ENCODE results near the gene PFKL.

The PFKL gene

DNA sequence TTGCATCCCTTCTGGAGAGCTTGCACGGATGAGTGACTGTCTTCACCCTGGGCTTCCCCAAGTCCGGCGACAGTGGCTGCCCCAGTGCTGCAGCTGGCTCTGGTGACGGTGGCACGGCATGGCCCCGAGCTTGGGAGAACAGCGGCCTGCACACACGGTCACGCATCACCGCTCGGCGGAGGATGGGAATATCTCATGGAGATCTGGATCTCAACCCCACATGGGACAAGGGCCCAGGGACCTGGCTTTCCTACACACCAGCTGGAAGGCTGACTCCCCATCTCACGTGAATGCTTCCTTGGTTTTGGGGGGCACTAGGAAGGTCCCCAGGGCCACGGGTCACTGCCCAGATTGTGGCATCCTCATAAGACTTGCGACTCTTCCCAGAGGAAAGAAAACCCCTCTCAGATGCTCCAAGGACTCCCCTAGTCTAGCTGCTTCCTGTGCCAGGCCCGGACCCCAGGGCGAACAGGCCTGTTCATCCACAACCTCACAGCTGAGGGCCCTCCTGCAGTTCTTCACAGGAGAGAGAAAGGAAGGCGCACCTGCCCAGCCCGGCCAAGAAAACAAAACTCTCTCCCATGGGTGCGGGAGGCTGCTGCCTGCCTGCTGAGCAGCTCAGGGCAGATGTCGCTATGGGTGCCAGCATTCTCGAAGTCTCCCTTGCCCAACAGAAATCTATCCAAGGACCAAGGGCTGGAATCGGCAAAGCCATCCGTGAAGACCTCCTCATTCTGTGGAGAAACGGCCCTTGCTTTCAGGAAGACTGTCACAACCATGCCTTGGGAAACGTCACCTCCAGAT is 29.4 kb downstream of the PFKL start:
- TF ChIP-seq ZBTB7A (IDR thresholded peaks at IDR 0.05; ENCODE audit: low read depth), result no peak
- TF ChIP-seq, protein P1, sequence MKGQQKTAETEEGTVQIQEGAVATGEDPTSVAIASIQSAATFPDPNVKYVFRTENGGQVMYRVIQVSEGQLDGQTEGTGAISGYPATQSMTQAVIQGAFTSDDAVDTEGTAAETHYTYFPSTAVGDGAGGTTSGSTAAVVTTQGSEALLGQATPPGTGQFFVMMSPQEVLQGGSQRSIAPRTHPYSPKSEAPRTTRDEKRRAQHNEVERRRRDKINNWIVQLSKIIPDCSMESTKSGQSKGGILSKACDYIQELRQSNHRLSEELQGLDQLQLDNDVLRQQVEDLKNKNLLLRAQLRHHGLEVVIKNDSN (IDR thresholded peaks at IDR 0.05), result no peak
- no peak for TF ChIP-seq RAD21 (IDR thresholded peaks at IDR 0.05; ENCODE audit: low read depth)
- no peak for TF ChIP-seq TCF12 (IDR thresholded peaks at IDR 0.05; ENCODE audit: low read depth)

DNA sequence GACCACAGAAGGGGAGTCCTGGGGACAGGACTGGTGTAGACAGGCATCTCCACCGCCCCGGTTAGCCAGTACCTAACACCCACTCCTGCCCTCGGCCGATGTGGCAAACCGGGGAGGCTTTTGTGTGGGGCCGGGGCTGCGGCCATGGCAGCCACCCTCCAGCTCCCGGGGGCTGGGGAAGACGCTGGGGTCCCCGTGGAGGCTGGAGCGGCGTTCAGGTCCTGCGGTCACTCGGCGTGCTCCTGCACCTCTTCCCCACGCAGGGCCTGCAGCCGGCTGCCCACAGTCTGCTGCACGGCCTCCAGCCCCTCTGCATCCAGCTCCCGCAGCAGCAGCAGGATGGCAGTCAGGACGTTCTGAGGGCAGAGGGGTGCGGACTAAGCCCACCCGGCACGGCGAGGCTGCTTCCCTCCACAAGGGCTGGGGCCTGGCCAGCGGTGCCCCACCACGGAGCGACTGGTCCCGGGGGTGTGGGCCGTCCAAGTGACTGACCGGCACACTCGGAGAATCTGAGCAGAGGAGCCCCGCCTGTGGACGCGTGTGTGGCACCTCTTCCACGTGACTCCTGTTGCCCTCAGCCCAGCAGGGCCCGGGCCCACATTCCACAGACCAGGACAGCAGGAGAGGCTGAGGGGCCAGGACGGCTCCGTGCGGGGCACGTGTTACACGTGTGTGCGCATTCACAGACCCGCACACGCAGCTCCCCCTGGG is 30.3 kb downstream of the PFKL start:
- no peak for TF ChIP-seq NFIC (IDR thresholded peaks at IDR 0.05)
- no peak for TF ChIP-seq EGR1 (IDR thresholded peaks at IDR 0.05)
- no peak for TF ChIP-seq ZBTB7A (IDR thresholded peaks at IDR 0.05; ENCODE audit: low read depth)
- TF ChIP-seq RAD21 (IDR thresholded peaks at IDR 0.05; ENCODE audit: low read depth), result no peak
- no peak for TF ChIP-seq CREB1 (IDR thresholded peaks at IDR 0.05; ENCODE audit: low read depth)
- TF ChIP-seq, protein P1 (IDR thresholded peaks at IDR 0.05), result no peak
- no peak for TF ChIP-seq YY1 (IDR thresholded peaks at IDR 0.05; ENCODE audit: low read depth)
- no peak for TF ChIP-seq MAX (IDR thresholded peaks at IDR 0.05)
- no peak for TF ChIP-seq TCF12 (IDR thresholded peaks at IDR 0.05; ENCODE audit: low read depth)
- TF ChIP-seq TEAD4 (IDR thresholded peaks at IDR 0.05), result no peak; the same call in 1 of the 2 replicates
- no peak for TF ChIP-seq EP300 (IDR thresholded peaks at IDR 0.05; ENCODE audit: borderline replicate concordance)
- TF ChIP-seq, protein P2, sequence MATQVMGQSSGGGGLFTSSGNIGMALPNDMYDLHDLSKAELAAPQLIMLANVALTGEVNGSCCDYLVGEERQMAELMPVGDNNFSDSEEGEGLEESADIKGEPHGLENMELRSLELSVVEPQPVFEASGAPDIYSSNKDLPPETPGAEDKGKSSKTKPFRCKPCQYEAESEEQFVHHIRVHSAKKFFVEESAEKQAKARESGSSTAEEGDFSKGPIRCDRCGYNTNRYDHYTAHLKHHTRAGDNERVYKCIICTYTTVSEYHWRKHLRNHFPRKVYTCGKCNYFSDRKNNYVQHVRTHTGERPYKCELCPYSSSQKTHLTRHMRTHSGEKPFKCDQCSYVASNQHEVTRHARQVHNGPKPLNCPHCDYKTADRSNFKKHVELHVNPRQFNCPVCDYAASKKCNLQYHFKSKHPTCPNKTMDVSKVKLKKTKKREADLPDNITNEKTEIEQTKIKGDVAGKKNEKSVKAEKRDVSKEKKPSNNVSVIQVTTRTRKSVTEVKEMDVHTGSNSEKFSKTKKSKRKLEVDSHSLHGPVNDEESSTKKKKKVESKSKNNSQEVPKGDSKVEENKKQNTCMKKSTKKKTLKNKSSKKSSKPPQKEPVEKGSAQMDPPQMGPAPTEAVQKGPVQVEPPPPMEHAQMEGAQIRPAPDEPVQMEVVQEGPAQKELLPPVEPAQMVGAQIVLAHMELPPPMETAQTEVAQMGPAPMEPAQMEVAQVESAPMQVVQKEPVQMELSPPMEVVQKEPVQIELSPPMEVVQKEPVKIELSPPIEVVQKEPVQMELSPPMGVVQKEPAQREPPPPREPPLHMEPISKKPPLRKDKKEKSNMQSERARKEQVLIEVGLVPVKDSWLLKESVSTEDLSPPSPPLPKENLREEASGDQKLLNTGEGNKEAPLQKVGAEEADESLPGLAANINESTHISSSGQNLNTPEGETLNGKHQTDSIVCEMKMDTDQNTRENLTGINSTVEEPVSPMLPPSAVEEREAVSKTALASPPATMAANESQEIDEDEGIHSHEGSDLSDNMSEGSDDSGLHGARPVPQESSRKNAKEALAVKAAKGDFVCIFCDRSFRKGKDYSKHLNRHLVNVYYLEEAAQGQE (IDR thresholded peaks at IDR 0.05; ENCODE audit: low read depth), result no peak
- TF ChIP-seq TAF1 (IDR thresholded peaks at IDR 0.05; ENCODE audit: low read depth), result no peak

DNA sequence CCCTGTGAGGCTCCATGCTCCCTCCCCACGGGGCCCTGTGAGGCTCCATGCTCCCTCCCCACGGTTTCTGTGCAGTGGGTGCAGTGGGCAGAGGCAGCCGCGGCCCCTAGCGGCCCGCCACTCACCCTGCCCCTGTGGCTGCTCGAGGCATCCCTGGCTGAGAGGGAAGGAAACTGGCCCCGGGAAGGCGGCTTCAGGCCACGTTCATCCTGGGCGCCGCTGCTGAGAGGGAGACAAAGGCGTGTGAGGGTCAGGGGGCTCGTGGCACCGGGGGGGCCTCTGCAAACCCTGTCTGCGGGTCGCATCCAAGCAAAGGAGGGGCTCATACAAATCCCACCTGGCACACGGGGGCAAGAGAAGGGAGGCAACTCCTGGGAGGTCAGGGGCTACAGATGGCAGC is 30.8 kb downstream of the PFKL start:
- TF ChIP-seq EP300 (IDR thresholded peaks at IDR 0.05; ENCODE audit: borderline replicate concordance) (no peak), ZBTB7A (IDR thresholded peaks at IDR 0.05; ENCODE audit: low read depth) (no peak), TCF12 (IDR thresholded peaks at IDR 0.05; ENCODE audit: low read depth) (no peak), CEBPB (IDR thresholded peaks at IDR 0.05) (no peak), YY1 (IDR thresholded peaks at IDR 0.05; ENCODE audit: low read depth) (no peak), EGR1 (IDR thresholded peaks at IDR 0.05) (no peak), TEAD4 (IDR thresholded peaks at IDR 0.05) (no peak), CREB1 (IDR thresholded peaks at IDR 0.05; ENCODE audit: low read depth) (no peak), FOXM1 (IDR thresholded peaks at IDR 0.05; ENCODE audit: borderline replicate concordance, low read depth) (no peak), NFIC (IDR thresholded peaks at IDR 0.05) (no peak), TAF1 (IDR thresholded peaks at IDR 0.05; ENCODE audit: low read depth) (no peak), RAD21 (IDR thresholded peaks at IDR 0.05; ENCODE audit: low read depth) (no peak), MAX (IDR thresholded peaks at IDR 0.05) (no peak)
- TF ChIP-seq, protein P1 (IDR thresholded peaks at IDR 0.05), result no peak
- TF ChIP-seq, protein P2 (IDR thresholded peaks at IDR 0.05; ENCODE audit: low read depth), result no peak

- no peak for TF ChIP-seq RAD21 (IDR thresholded peaks at IDR 0.05; ENCODE audit: low read depth)
- no peak for TF ChIP-seq ZBTB7A (IDR thresholded peaks at IDR 0.05; ENCODE audit: low read depth)
- TF ChIP-seq, protein P2 (IDR thresholded peaks at IDR 0.05; ENCODE audit: low read depth), result no peak
- TF ChIP-seq CEBPB (IDR thresholded peaks at IDR 0.05), result no peak
- TF ChIP-seq TEAD4 (IDR thresholded peaks at IDR 0.05), result no peak
- TF ChIP-seq FOXM1 (IDR thresholded peaks at IDR 0.05; ENCODE audit: borderline replicate concordance, low read depth), result no peak
- no peak for TF ChIP-seq EGR1 (IDR thresholded peaks at IDR 0.05)
- no peak for TF ChIP-seq MAX (IDR thresholded peaks at IDR 0.05)
- TF ChIP-seq NFIC (IDR thresholded peaks at IDR 0.05), result no peak
- no peak for TF ChIP-seq YY1 (IDR thresholded peaks at IDR 0.05; ENCODE audit: low read depth)
These were observed 31.4 kb downstream of the PFKL start for GRCh38 chr21:44331209-44331608.
